ENCODE data around the gene KCP.

GRCh38 chr7:128830231-128831177 is 80.0 kb downstream of the KCP start, which contains the start of gene FLNC:
- TF ChIP-seq GATA2 (IDR thresholded peaks at IDR 0.05; ENCODE audit: low read depth, low read length) (no peak), GATA3 (IDR thresholded peaks at IDR 0.05; ENCODE audit: low read depth, low read length) (no peak)
